ENCODE measurements around the gene C5orf63. TPM values are rescaled to one million over a fixed set of nuclear protein-coding genes. Genes with fewer than 3 reads are reported as not detected.

Gene C5orf63
- total and polyA plus RNA-seq, 2 experiments from 2014 or later, result 6.8 to 10.5 TPM

- no peak for TF ChIP-seq REST (IDR thresholded peaks at IDR 0.05; ENCODE audit: unreplicated experiment)
- TF ChIP-seq NANOG (IDR thresholded peaks at IDR 0.05; ENCODE audit: borderline replicate concordance), result no peak
- no peak for TF ChIP-seq ETS1 (IDR thresholded peaks at IDR 0.05)
- no peak for TF ChIP-seq POLR2AphosphoS5 (IDR thresholded peaks at IDR 0.05; ENCODE audit: low read depth)
- TF ChIP-seq EZH2 (IDR thresholded peaks at IDR 0.05; ENCODE audit: low read depth, unreplicated experiment), result no peak
- no peak for TF ChIP-seq ZNF331 (CRISPR knock-in tag; IDR thresholded peaks at IDR 0.05; ENCODE audit: low read depth)
- TF ChIP-seq, protein P1, sequence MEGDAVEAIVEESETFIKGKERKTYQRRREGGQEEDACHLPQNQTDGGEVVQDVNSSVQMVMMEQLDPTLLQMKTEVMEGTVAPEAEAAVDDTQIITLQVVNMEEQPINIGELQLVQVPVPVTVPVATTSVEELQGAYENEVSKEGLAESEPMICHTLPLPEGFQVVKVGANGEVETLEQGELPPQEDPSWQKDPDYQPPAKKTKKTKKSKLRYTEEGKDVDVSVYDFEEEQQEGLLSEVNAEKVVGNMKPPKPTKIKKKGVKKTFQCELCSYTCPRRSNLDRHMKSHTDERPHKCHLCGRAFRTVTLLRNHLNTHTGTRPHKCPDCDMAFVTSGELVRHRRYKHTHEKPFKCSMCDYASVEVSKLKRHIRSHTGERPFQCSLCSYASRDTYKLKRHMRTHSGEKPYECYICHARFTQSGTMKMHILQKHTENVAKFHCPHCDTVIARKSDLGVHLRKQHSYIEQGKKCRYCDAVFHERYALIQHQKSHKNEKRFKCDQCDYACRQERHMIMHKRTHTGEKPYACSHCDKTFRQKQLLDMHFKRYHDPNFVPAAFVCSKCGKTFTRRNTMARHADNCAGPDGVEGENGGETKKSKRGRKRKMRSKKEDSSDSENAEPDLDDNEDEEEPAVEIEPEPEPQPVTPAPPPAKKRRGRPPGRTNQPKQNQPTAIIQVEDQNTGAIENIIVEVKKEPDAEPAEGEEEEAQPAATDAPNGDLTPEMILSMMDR (conservative IDR thresholded peaks at IDR 0.05; ENCODE audit: low read depth in 2 of 2), result no peak
- no peak for TF ChIP-seq CREB1 (CRISPR knock-in tag; IDR thresholded peaks at IDR 0.05; ENCODE audit: low read depth)
- TF ChIP-seq ZNF114 (CRISPR knock-in tag; IDR thresholded peaks at IDR 0.05), result no peak
- TF ChIP-seq STAT1 (IDR thresholded peaks at IDR 0.05; ENCODE audit: unreplicated experiment), result no peak
These were observed 44.4 kb downstream of the C5orf63 start (continued) for GRCh38 chr5:127028822-127029457.

DNA sequence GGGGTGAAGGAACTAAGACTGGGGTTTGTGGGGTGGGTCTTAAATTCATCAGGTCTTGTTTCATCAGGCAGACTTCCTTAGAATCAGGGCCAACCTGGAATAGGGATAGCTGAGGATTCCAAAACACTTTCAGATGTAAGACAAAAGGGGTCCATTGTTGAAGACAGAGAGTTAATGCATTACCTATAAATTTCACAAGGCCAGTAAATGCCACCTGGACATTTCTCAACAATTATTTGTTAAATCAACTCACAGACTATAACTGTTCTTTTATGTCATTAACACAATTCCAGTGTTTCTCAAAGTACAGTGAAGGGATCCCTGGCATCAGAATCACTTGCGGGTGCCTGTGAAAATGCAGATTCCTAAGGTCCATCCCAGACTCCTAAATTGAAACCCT is 45.8 kb downstream of the C5orf63 start:
- Histone ChIP-seq H3K27me3 (ENCODE audit: insufficient read depth) (peaks cover 30% of the 10 kb centered on the region), H4K20me1 (replicated peaks; ENCODE audit: insufficient read depth) (peaks cover 6% of the 10 kb centered on the region; the same call in 1 of the 2 replicates), H3K4me2 (no peak overlapping the region), H3K27ac (ENCODE audit: low read depth) (no peak overlapping the region), H2AFZ (no peak overlapping the region), H3K9me2 (ENCODE audit: insufficient read depth) (0 out of 2 replicates have a peak, but pooled peaks cover 6% of the 10 kb centered on the region), H3K4me1 (ENCODE audit: insufficient read depth) (peaks cover 32% of the 10 kb centered on the region), H3F3A (replicated peaks; ENCODE audit: low read depth) (peaks cover 8% of the 10 kb centered on the region), H3K4me3 (no peak overlapping the region), H3K79me2 (replicated peaks; ENCODE audit: insufficient read depth) (peaks cover 27% of the 10 kb centered on the region), H3K36me3 (ENCODE audit: insufficient read depth) (no peaks in the 10 kb centered on the region)
- H3K9me3 Mint-ChIP-seq, result 0 out of 3 replicates have a peak, but pooled peaks cover 2% of the 10 kb centered on the region
- peaks cover 16% of the 10 kb centered on the region for H3K27me3 Mint-ChIP-seq (ENCODE audit: insufficient read depth, low read depth, poor library complexity)
- TF ChIP-seq, protein P1 (conservative IDR thresholded peaks at IDR 0.05; ENCODE audit: low read depth in 2 of 2), result no peak
- TF ChIP-seq ZNF114 (CRISPR knock-in tag; IDR thresholded peaks at IDR 0.05) (no peak), NANOG (IDR thresholded peaks at IDR 0.05; ENCODE audit: borderline replicate concordance) (no peak)
- DNase-seq (ENCODE audit: low spot score), result no peak
- no peak for ATAC-seq
- no peaks in the 10 kb centered on the region for H3K36me3 Mint-ChIP-seq (ENCODE audit: low read depth)
- H3K27ac Mint-ChIP-seq, result no peak overlapping the region
- H3K4me3 Mint-ChIP-seq, result no peak overlapping the region
- peaks cover 34% of the 10 kb centered on the region for H3K4me1 Mint-ChIP-seq
